HepG2 (cell line): ENCODE results near the gene STAT5A. TPM values are rescaled to one million over a fixed set of nuclear protein-coding genes. Genes with fewer than 3 reads are reported as not detected.

Experiments
- ELF4 ChIP-seq: sonication (generic); formaldehyde crosslinking; IDR thresholded peaks from 2 replicates; pipeline ENCODE4 v1.5.0; 2020; ENCODE audit warnings: missing genetic modification reagents, mild to moderate bottlenecking, moderate library complexity, borderline replicate concordance
- FOXC1 ChIP-seq: sonication (generic); formaldehyde crosslinking; IDR thresholded peaks from 2 replicates; pipeline ENCODE4 v1.8.0; 2022; ENCODE audit warnings: mild to moderate bottlenecking, missing genetic modification reagents, borderline replicate concordance
- GLI4 ChIP-seq: sonication (generic); formaldehyde crosslinking; IDR thresholded peaks from 2 replicates; pipeline ENCODE4 v1.5.1; 2020; ENCODE audit warnings: missing genetic modification reagents, mild to moderate bottlenecking, moderate library complexity, borderline replicate concordance
- HCFC1 ChIP-seq: fragments of 150-350 bp; IDR thresholded peaks from 2 replicates; pipeline ENCODE4 v1.6.1; 2014; ENCODE audit warnings: low read depth, low read length
- HDAC6 ChIP-seq: fragments of 200-600 bp; sonication (generic); IDR thresholded peaks from 2 replicates; pipeline ENCODE4 v1.7.0; 2017; ENCODE audit warnings: mild to moderate bottlenecking, antibody characterized with exemption, low read length, low read depth
- IKZF1 ChIP-seq: fragments of 450-650 bp; IDR thresholded peaks from 2 replicates; pipeline ENCODE4 v1.7.1; 2016
- KDM5B ChIP-seq: sonication (generic); formaldehyde crosslinking; IDR thresholded peaks from 2 replicates; pipeline ENCODE4 v1.4.0; 2020; ENCODE audit warnings: missing genetic modification reagents, mild to moderate bottlenecking, borderline replicate concordance
- KDM6A ChIP-seq: IDR thresholded peaks from 2 replicates; pipeline ENCODE4 v1.6.1; 2016; ENCODE audit warnings: low read depth
- MAZ ChIP-seq, 2 experiments: sonication (generic) in 1 of 2; formaldehyde crosslinking in 1 of 2; IDR thresholded peaks; 2 replicates each; pipeline versions ENCODE4 v1.5.0 to v1.6.1; 2012 to 2020; ENCODE audit warnings: low read depth in 2 of 2, mild to moderate bottlenecking in 2 of 2, borderline replicate concordance in 1 of 2, improper control_type of control experiment in 1 of 2, low read length in 1 of 2, missing genetic modification reagents in 1 of 2, moderate library complexity in 1 of 2
- MTF1 ChIP-seq: sonication (generic); formaldehyde crosslinking; IDR thresholded peaks from 2 replicates; pipeline ENCODE4 v1.5.0; 2020; ENCODE audit warnings: missing genetic modification reagents
- NFIC ChIP-seq: IDR thresholded peaks from 2 replicates; pipeline ENCODE4 v1.6.1; 2012; ENCODE audit warnings: mild to moderate bottlenecking, low read length, inconsistent platforms
- NFKBIZ ChIP-seq: IDR thresholded peaks from 2 replicates; pipeline ENCODE4 v1.6.1; 2018; ENCODE audit warnings: missing genetic modification reagents, missing compliant biosample characterization
- POGK ChIP-seq: sonication (generic); formaldehyde crosslinking; conservative IDR thresholded peaks from 2 replicates; pipeline ENCODE4 v1.8.0; 2022; ENCODE audit warnings: mild to moderate bottlenecking, moderate library complexity, missing genetic modification reagents
- RCOR2 ChIP-seq: IDR thresholded peaks from 2 replicates; pipeline ENCODE4 v1.6.1; 2016; ENCODE audit warnings: missing biosample characterization, missing genetic modification reagents
- RNF2 ChIP-seq: fragments of 450-650 bp; conservative IDR thresholded peaks from 2 replicates; pipeline ENCODE4 v1.6.1; 2016; ENCODE audit warnings: low read depth
- TBX3 ChIP-seq: fragments of 450-650 bp; IDR thresholded peaks from 2 replicates; pipeline ENCODE4 v1.6.1; 2017; ENCODE audit warnings: antibody characterized with exemption, mild to moderate bottlenecking, inconsistent platforms, borderline replicate concordance
- TOPORS ChIP-seq: sonication (generic); formaldehyde crosslinking; IDR thresholded peaks from 2 replicates; pipeline ENCODE4 v1.8.0; 2023; ENCODE audit warnings: mild to moderate bottlenecking, missing genetic modification reagents
- ZBTB44 ChIP-seq: sonication (generic); formaldehyde crosslinking; IDR thresholded peaks from 2 replicates; pipeline ENCODE4 v1.4.0; 2020; ENCODE audit warnings: missing genetic modification reagents
- ZBTB7A ChIP-seq: sonication (generic); formaldehyde crosslinking; IDR thresholded peaks from 2 replicates; pipeline ENCODE4 v1.8.0; 2022; ENCODE audit warnings: mild to moderate bottlenecking, missing genetic modification reagents
- ZFY ChIP-seq: sonication (generic); formaldehyde crosslinking; IDR thresholded peaks from 2 replicates; pipeline ENCODE4 v1.4.0; 2020; ENCODE audit warnings: missing genetic modification reagents
- ZNF138 ChIP-seq: sonication (generic); formaldehyde crosslinking; IDR thresholded peaks from 2 replicates; pipeline ENCODE4 v1.5.0; 2020; ENCODE audit warnings: mild to moderate bottlenecking, low read depth, missing genetic modification reagents
- ZNF639 ChIP-seq: conservative IDR thresholded peaks from 2 replicates; pipeline ENCODE4 v1.6.1; 2018; ENCODE audit warnings: missing genetic modification reagents
- polyA plus RNA-seq, 8 experiments: library from polyadenylated mRNA; depleted of rRNA in 3 of 8; stranded (reverse) in 7 of 8; unstranded in 1 of 8; fragments of >200 nt; fragmentation: Illumina TruSeq in 4 of 8; extraction: Trizol in 4 of 8; gene quantifications; 2 replicates each; pipeline versions ENCODE4 v1.2.1 to v1.2.3, GENCODE V29; 2011 to 2016; ENCODE audit warnings: low read depth in 4 of 8, missing spikeins in 1 of 8, mixed read lengths in 1 of 8; ENCODE audit not compliant: insufficient read depth in 1 of 8
- total RNA-seq, 5 experiments: library from RNA; depleted of rRNA; stranded (reverse); fragments of >200 nt; fragmentation: Illumina TruSeq; extraction: Trizol; gene quantifications; 2 replicates each; pipeline ENCODE4 v1.2.3, GENCODE V29; 2016; ENCODE audit warnings: low read depth in 1 of 5
- TF ChIP-seq, protein P1 (sequence below): IDR thresholded peaks from 2 replicates; pipeline ENCODE4 v1.6.1; 2016; ENCODE audit warnings: mild to moderate bottlenecking, missing biosample characterization, missing genetic modification reagents
- TF ChIP-seq, protein P2 (sequence below): IDR thresholded peaks from 2 replicates; pipeline ENCODE4 v1.6.1; 2016; ENCODE audit warnings: missing compliant biosample characterization, missing genetic modification reagents, borderline replicate concordance

STAT5A gene
- total and polyA plus RNA-seq, 2 of the 13 experiments (the other 11 are each of a cell fraction or from before 2014, with no cell fraction given): 1.4 to 4.1 TPM

DNA sequence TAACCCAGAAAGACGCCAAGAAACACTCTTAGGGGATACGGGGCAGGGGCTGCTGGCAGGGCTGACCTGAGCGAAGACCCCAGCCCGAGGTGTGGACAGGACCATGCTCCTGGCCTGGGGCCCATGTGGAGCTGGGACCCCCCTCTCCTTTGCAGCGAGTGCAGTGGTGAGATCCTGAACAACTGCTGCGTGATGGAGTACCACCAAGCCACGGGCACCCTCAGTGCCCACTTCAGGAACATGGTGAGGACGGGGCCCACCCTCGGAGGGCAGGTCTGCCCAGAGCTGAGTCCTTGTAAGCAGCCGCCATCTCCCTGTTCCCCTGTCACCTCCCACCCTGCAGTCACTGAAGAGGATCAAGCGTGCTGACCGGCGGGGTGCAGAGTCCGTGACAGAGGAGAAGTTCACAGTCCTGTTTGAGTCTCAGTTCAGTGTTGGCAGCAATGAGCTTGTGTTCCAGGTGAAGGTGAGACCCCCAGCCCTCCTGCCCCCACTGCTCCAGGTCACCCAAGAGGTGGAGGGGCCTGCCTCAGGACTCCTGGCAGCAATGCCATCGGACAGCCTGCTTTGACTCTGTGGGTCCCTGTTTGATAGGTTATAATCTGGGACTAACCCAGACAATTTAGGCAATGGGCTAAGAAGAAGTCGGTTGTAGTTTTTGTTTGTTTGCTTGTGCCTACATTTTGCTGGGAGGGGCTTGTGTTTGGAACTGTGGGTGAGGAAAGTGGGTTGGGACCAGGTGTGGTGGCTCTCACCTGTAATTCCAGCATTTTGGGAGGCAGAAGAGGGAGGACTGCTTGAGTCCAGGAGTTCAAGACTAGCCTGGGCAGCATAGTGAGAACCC, 16.1 kb downstream of the STAT5A start (continued):
- TF ChIP-seq TOPORS (CRISPR knock-in tag) (peak; percentile 83; the same call in 1 of the 2 replicates), ZNF639 (CRISPR knock-in tag) (no peak), ZFY (CRISPR knock-in tag) (peak; percentile 55; the same call in 1 of the 2 replicates), KDM6A (peak; percentile 48; the same call in 1 of the 2 replicates), RCOR2 (CRISPR knock-in tag) (no peak), ZBTB44 (CRISPR knock-in tag) (no peak), ELF4 (CRISPR knock-in tag) (no peak), MTF1 (no peak), GLI4 (CRISPR knock-in tag) (no peak), FOXC1 (no peak), MAZ (IDR thresholded peaks at IDR 0.05; ENCODE audit: borderline replicate concordance, low read depth, low read length) (no peak), MAZ (CRISPR knock-in tag; IDR thresholded peaks at IDR 0.05; ENCODE audit: low read depth) (peak; percentile 40; the same call in 1 of the 2 replicates), POGK (no peak), ZNF138 (CRISPR knock-in tag) (no peak), ZBTB7A (CRISPR knock-in tag) (peak; percentile 97), NFIC (no peak), HCFC1 (no peak), RNF2 (no peak), KDM5B (peak; percentile 58), HDAC6 (no peak), IKZF1 (no peak), NFKBIZ (CRISPR knock-in tag) (no peak), TBX3 (no peak)
- TF ChIP-seq, protein P1, sequence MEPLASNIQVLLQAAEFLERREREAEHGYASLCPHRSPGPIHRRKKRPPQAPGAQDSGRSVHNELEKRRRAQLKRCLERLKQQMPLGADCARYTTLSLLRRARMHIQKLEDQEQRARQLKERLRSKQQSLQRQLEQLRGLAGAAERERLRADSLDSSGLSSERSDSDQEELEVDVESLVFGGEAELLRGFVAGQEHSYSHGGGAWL (CRISPR knock-in tag): 0 out of 2 replicates have a peak, but pooled peaks have one; percentile 11
- TF ChIP-seq, protein P2, sequence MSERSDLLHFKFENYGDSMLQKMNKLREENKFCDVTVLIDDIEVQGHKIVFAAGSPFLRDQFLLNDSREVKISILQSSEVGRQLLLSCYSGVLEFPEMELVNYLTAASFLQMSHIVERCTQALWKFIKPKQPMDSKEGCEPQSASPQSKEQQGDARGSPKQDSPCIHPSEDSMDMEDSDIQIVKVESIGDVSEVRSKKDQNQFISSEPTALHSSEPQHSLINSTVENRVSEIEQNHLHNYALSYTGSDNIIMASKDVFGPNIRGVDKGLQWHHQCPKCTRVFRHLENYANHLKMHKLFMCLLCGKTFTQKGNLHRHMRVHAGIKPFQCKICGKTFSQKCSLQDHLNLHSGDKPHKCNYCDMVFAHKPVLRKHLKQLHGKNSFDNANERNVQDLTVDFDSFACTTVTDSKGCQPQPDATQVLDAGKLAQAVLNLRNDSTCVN (CRISPR knock-in tag): no peak
